Mesenteric fat pad (tissue), 1 donor: ENCODE measurements around the gene TNXB. TPM values are rescaled to one million over a fixed set of nuclear protein-coding genes. Genes with fewer than 3 reads are reported as not detected.
"Not testable (repeated sequence)": the region's sequence is repeated elsewhere in the genome, so short reads cannot be mapped to it uniquely, and the experiment has no call there.

Experiments used
- DNase-seq: peaks from one replicate; pipeline ENCODE4 v3.0.0-alpha.2; 2020; ENCODE audit warnings: low spot score
- long read RNA-seq: library from polyadenylated mRNA; unstranded; transcript quantifications from one replicate; pipeline ENCODE4 v2.0.0, GENCODE V29; 2020
- total RNA-seq: library from RNA; stranded (reverse); fragmentation: NEBNext Ultra II Directional; extraction: Animal tissue kit (Norgen Biotek cat#: 25700); gene quantifications from one replicate; pipeline ENCODE4 v1.2.1, GENCODE V29; 2021
- donor health status: DM: yes; HTN: yes; CAD: no.

The TNXB gene
- 187 TPM for total RNA-seq
- long read RNA-seq, transcript TNXB-206 (14 exons, 2,756 nt), result major isoform, 17 of 128 reads
- long read RNA-seq, transcript TNXB-203 (13 exons, 3,125 nt), result minor isoform, 9 of 128 reads
- long read RNA-seq, partial matches to known transcripts, result 89 of 128 reads
- long read RNA-seq, other reads (novel, unspliced or antisense), result 13 of 128 reads

- no peak for DNase-seq
Measured at GRCh38 chr6:32109114-32109764, at the start of gene TNXB. TNXB (minus strand) TSS chr6:32109338; CDS start chr6:32098198, 11,140 bp downstream.

- no peak for DNase-seq
Measured at GRCh38 chr6:32158052-32158451, 48.9 kb upstream of the TNXB start.

GRCh38 chr6:32156891-32157290 is 47.8 kb upstream of the TNXB start:
- DNase-seq, result no peak

- no peak for DNase-seq
Measured at GRCh38 chr6:32154514-32155161, 45.5 kb upstream of the TNXB start.

- DNase-seq, result peak; percentile 94
Measured at GRCh38 chr6:32153564-32154513, 44.7 kb upstream of the TNXB start, which contains the start of gene PPT2. PPT2 (plus strand) TSS chr6:32154141; CDS start chr6:32154595, 454 bp downstream.

GRCh38 chr6:32152769-32153563 is 43.8 kb upstream of the TNXB start:
- DNase-seq, result no peak

- DNase-seq, result no peak
Measured at GRCh38 chr6:32151863-32152768, 43.0 kb upstream of the TNXB start, which contains the start of gene PRRT1. PRRT1 (minus strand) TSS chr6:32151939; CDS start chr6:32151827, 112 bp downstream.

GRCh38 chr6:32151181-32151862 is 42.2 kb upstream of the TNXB start:
- DNase-seq, result no peak

GRCh38 chr6:32149932-32150870 is 41.1 kb upstream of the TNXB start:
- DNase-seq, result no peak

GRCh38 chr6:32149092-32149755 is 40.1 kb upstream of the TNXB start:
- no peak for DNase-seq

- no peak for DNase-seq
Measured at GRCh38 chr6:32148289-32149091, 39.4 kb upstream of the TNXB start.

GRCh38 chr6:32147401-32148132 is 38.4 kb upstream of the TNXB start:
- no peak for DNase-seq

GRCh38 chr6:32146687-32147086 is 37.5 kb upstream of the TNXB start:
- no peak for DNase-seq

- no peak for DNase-seq
Measured at GRCh38 chr6:32146287-32146686, 37.1 kb upstream of the TNXB start.

- not testable (repeated sequence) for DNase-seq
Measured at GRCh38 chr6:32144238-32144637, 35.1 kb upstream of the TNXB start.
